ENCODE results near the gene SORCS2. TPM values are rescaled to one million over a fixed set of nuclear protein-coding genes. Genes with fewer than 3 reads are reported as not detected.

Gene SORCS2
- total and polyA plus RNA-seq, 2 of the 8 experiments (the other 6 are each of a cell fraction or from before 2014, with no cell fraction given), result 0.36 to 1.8 TPM

GRCh38 chr4:7288751-7289523 is 96.6 kb downstream of the SORCS2 start:
- Histone ChIP-seq H3K4me2 (ENCODE audit: insufficient read depth in 1 of 2, low read depth in 2 of 2, low read length in 2 of 2) (no peak overlapping the region), H3K4me3 (ENCODE audit: extremely low read depth in 1 of 4, insufficient read depth in 2 of 4, low read depth in 3 of 4, low read length in 4 of 4) (no peak overlapping the region), H2AFZ (ENCODE audit: low read length) (no peak overlapping the region), H4K8ac (ENCODE audit: extremely low read depth, insufficient read depth, low read length) (no peak overlapping the region), H3K27me3 (replicated peaks in 1 of 4; ENCODE audit: control insufficient read depth in 3 of 4, extremely low read depth in 1 of 4, insufficient read depth in 3 of 4, low read length in 3 of 4) (no peaks in the 10 kb centered on the region), H3K4me1 (replicated peaks in 1 of 4; ENCODE audit: control insufficient read depth in 3 of 4, insufficient read depth in 4 of 4, low read length in 3 of 4) (no peaks in the 10 kb centered on the region; a peak in 2 of 7 replicates), H3K23me2 (ENCODE audit: low read depth, low read length) (no peaks in the 10 kb centered on the region), H2BK12ac (ENCODE audit: low read depth, low read length) (no peak overlapping the region), H4K20me1 (replicated peaks in 1 of 2; ENCODE audit: control insufficient read depth in 1 of 2, insufficient read depth in 2 of 2, low read length in 2 of 2) (no peaks in the 10 kb centered on the region), H3K36me3 (ENCODE audit: control insufficient read depth in 2 of 4, insufficient read depth in 4 of 4, low read length in 3 of 4) (no peaks in the 10 kb centered on the region), H2AK5ac (ENCODE audit: low read depth, low read length) (no peak overlapping the region), H3K14ac (ENCODE audit: insufficient read length) (no peak overlapping the region), H3K56ac (replicated peaks; ENCODE audit: insufficient read length, low read depth, low read length) (no peak overlapping the region), H3K18ac (ENCODE audit: extremely low read depth, low read length) (no peak overlapping the region), H3K27ac (ENCODE audit: low read depth, low read length) (no peak overlapping the region), H2BK120ac (replicated peaks; ENCODE audit: low read depth, low read length) (no peak overlapping the region), H4K5ac (ENCODE audit: insufficient read length, low read depth, low read length) (no peak overlapping the region), H2BK20ac (ENCODE audit: low read length) (no peak overlapping the region), H3K4ac (replicated peaks; ENCODE audit: insufficient read length, low read depth, low read length) (no peak overlapping the region), H2BK5ac (ENCODE audit: low read depth, low read length) (no peak overlapping the region), H3K9me3 (ENCODE audit: insufficient read depth in 2 of 2, low read depth in 1 of 2, low read length in 1 of 2) (no peaks in the 10 kb centered on the region), H3K23ac (ENCODE audit: insufficient read length) (no peak overlapping the region), H2BK15ac (ENCODE audit: low read length) (no peak overlapping the region), H3K9ac (replicated peaks in 1 of 4; ENCODE audit: extremely low read depth in 1 of 4, low read depth in 3 of 4, low read length in 3 of 4) (no peak overlapping the region), H3K79me1 (ENCODE audit: low read depth, low read length) (no peaks in the 10 kb centered on the region), H4K91ac (replicated peaks; ENCODE audit: insufficient read length, low read length) (no peak overlapping the region), H3K79me2 (ENCODE audit: control insufficient read depth in 1 of 2, insufficient read depth in 2 of 2, low read length in 2 of 2) (no peaks in the 10 kb centered on the region)
- CTCF ChIA-PET (ENCODE audit: partially characterized antibody), result interaction anchor here (0.8 to 1.8 kb wide), 4 partner anchors 47 to 100 kb away, joined by 3 to 7 read pairs (median 4); no protein-coding TSS in a partner anchor
- FAIRE-seq (no peak), DNase-seq (ENCODE audit: low read depth in 1 of 2, low spot score in 2 of 2) (no peak)
- 78% methylated on average over 2 of the region's 2 CpGs; no CpG with 5 or more reads in 1 of the 2 experiments for WGBS, 2 experiments (ENCODE audit: extremely low coverage in 1 of 2, insufficient coverage in 1 of 2, insufficient read length in 1 of 2, insufficient replicate concordance in 2 of 2, low coverage in 1 of 2, low lambda C conversion rate in 2 of 2, missing lambda C conversion rate in 1 of 2)
- POLR2A ChIA-PET (ENCODE audit: partially characterized antibody), result no interaction called here
- TF ChIP-seq KDM1A (IDR thresholded peaks at IDR 0.05; ENCODE audit: borderline replicate concordance, low read length), result no peak
- no peak for TF ChIP-seq SAP30 (IDR thresholded peaks at IDR 0.05; ENCODE audit: insufficient read depth, insufficient replicate concordance, low read length)
- no peak for TF ChIP-seq SIX5 (IDR thresholded peaks at IDR 0.05; ENCODE audit: low read depth, low read length)
- no peak for TF ChIP-seq RBBP5 (IDR thresholded peaks at IDR 0.05; ENCODE audit: borderline replicate concordance, low read depth, low read length)
- no peak for TF ChIP-seq TCF12 (IDR thresholded peaks at IDR 0.05; ENCODE audit: low read depth, low read length)
- no peak for TF ChIP-seq BACH1 (IDR thresholded peaks at IDR 0.05; ENCODE audit: low read length)
- TF ChIP-seq RNF2 (IDR thresholded peaks at IDR 0.05; ENCODE audit: borderline replicate concordance, low read depth, low read length, missing control alignments, poor library complexity, severe bottlenecking), result no peak
- TF ChIP-seq RAD21 (IDR thresholded peaks at IDR 0.05 in 1 of 2, conservative IDR thresholded peaks at IDR 0.05 in 1 of 2; ENCODE audit: low read depth in 2 of 2, low read length in 2 of 2), result no peak
- TF ChIP-seq TEAD4 (IDR thresholded peaks at IDR 0.05; ENCODE audit: low read depth, low read length), result no peak
- TF ChIP-seq CEBPB (IDR thresholded peaks at IDR 0.05; ENCODE audit: low read depth, low read length), result no peak
- TF ChIP-seq EP300 (IDR thresholded peaks at IDR 0.05; ENCODE audit: borderline replicate concordance in 1 of 2, low read depth in 2 of 2, low read length in 2 of 2), result no peak
- TF ChIP-seq TAF7 (optimal IDR thresholded peaks at IDR 0.05; ENCODE audit: borderline replicate concordance, low read depth, low read length), result no peak
